Activated CD4-positive, alpha-beta T cell treated with anti-CD3 and anti-CD28 coated beads, Interleukin-2, amount 50 U/mL, for 24 hours (primary cell): Measurements from ENCODE around the gene POLR3H.
A peak's percentile ranks its signal among the peaks of the same experiment; 100 is the strongest.

Experiments
- DNase-seq, 2 donors: peaks; one replicate each; pipeline ENCODE4 v3.0.0-alpha.2; 2020; ENCODE audit warnings: low read depth in 1 of 2, low spot score in 1 of 2

The POLR3H gene

DNA sequence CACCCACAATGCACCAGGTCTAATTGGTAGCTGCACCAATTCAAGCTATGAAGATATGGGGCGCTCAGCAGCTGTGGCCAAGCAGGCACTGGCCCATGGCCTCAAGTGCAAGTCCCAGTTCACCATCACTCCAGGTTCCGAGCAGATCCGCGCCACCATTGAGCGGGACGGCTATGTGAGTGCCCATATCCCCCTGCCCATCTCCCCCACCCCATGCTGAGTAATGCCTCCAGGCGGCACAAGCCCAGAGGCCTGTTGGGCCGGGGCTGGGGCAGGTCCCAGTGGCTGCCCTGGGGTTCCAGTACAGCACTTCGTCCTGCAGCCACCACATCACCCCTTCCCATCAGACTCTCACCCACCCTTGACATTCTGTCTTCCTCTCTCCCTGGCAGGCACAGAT, 21.5 kb downstream of the POLR3H start:
- DNase-seq, result no peak

DNA sequence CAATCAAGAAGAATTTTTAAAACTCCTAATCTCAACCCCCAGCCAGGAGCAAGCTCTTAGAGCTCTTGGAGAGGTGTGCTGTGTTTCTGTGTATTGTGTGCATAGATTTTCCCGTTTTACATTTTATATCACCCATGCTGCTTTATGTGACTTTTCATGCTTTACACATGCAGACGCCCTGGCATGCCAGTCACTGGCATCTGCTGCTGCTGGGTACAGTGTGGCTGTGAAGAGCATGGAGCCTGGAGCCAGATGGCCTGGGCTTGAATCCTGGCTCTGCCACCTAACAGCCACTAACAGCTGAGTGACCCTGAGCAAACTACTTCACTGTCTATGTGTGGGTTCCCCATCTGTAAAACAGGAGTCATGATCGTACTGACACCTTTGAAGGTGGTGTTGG, 23.1 kb downstream of the POLR3H start:
- no peak for DNase-seq

DNA sequence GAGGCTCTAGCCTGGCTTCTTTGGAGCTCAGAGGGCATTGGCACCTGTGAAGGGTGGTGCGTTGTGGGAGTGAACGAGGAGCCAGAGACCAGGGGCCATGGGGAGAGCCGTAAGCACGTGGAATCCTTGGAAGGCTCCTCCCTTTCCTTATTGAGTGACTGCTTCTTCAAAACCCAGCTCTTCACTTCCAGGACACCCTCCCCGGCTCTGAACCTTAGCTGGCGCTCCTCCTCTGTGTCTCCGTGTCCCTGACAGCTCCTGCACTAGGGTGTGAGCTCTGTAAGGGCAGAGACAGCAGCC, 26.3 kb downstream of the POLR3H start:
- DNase-seq, result no peak

DNA sequence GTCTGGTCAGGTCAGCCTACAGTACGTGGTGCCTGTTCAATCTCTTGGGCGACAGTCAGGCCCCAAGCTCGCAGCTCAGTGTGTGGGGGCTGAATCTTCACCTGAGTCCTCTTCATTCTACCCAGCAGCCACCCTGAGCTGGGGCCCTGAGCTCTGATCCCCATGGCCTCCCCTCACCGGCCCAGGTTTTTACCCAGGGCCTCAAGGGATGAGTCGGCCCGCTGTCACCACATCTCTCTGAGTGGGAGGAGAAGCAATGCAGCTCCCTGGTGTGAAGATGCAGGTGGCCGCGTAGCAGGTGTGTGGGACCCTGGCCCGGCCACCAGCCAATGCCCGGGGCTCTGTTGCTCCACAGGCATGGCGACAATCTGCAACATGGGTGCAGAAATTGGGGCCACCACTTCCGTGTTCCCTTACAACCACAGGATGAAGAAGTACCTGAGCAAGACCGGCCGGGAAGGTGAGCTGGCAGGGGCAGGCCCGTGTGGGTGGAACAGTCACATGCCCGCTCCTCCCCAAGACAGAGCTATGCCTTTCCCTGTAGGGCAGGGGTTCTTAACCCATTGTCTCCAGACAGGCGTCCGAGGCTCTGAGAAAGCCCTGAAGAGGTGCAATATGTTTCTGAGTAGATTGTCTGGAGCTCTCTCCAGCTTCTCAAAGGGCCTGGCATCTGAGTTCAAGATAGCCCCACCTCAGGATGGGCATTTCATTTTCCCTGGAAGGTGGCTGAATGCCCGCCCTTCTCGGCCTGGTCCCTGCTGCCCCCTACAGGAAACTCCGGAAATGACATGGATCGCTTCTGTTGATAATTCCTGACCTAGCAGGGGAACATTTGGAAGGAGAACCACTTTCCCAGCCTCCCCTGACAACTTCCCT, 26.9 kb downstream of the POLR3H start:
- peak in 1 of 2 donors; percentile 22 for DNase-seq

DNA sequence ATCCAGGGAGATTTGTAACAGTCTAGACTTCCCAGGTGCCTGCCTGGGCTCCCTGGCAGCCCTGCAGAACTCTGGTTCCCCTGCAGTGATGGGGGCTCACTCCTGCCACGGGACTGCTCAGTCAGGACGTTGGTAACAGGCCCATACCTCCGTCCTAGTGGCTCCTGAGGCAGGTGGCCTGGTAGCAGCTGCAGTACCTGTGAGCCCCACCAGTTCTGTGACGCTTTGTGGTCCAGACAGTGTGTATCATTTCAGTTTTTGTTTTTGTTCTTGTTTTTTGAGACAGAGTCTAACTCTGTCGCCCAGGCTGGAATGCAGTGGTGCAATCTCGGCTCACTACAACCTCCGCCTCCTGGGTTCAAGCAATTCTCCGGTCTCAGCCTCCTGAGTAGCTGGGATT, 27.8 kb downstream of the POLR3H start:
- DNase-seq, result no peak

DNA sequence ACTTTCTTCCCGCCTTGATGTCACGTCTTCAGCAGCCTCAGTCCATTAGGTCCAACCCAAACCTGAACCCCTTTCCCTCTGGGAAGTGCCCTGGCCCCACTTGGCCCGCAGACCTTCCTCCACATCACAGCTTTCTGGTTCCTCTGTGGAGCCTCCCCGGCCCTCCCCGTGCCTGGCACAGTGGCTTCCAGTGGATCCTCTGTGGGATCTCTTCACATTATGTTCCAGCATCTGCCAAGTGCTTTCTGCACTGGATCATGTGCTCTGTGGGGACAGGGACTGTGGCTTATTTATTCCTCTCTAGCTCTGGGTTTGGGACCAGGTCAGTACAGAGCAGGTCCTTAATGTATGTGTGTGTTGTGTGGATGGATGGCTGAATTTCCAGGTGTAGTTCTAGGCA, 30.9 kb downstream of the POLR3H start:
- no peak for DNase-seq

DNA sequence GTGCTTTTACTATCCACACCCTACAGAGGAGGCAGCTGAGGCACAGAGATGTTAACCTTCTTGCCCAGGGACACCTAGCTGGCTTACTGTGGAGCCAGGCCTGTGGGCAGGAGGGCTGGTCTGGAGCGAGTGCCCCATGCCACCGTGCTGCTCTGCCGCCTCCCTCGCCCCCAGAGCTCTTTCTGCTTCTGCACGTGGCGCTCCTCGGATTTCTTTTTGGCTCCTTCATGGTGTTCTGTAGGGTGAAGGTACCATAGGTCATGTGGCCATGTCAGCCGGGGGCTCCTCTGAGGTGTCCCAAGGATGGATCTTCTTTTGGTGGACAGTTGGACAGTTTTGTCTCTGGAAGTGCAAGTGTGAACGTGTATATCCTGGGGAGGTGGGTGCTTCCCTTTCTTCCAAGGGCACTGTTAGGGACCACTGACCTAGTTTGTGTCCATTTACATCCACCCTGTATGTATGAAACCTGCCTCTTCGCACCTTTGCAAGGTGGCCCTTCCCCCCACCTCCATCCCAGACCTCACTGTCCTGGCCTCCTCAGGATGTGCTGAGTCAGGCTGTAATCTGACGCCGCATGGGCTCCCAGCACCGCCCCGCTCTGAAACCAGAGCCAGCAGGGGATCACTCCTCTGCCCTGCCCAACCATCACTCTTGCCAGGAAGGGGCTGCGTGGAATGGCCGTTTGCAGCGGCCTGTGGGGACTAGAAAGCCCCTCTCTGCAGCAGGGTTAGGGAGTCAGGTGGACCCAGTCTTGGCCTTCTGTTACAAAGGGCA, 31.7 kb downstream of the POLR3H start:
- DNase-seq, result no peak

DNA sequence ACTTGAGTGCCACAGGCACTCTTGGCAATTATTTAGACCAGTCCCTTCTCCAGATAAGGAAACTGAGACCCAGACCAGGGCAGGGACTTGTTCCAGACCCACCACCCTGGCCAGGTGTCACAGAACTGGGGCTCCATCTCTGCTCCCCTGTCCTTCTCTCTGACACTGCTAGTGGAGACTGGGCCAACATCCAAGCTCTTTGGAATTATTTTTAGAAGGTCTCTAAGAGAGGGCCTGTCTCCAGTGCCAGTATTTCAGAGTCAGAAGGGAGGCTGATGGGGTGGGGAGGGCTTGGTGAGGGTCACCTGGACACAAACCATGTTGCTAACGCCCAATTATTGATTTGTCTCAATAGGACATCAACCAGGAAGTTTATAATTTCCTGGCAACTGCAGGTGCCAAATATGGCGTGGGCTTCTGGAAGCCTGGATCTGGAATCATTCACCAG, 32.7 kb downstream of the POLR3H start:
- no peak for DNase-seq

DNA sequence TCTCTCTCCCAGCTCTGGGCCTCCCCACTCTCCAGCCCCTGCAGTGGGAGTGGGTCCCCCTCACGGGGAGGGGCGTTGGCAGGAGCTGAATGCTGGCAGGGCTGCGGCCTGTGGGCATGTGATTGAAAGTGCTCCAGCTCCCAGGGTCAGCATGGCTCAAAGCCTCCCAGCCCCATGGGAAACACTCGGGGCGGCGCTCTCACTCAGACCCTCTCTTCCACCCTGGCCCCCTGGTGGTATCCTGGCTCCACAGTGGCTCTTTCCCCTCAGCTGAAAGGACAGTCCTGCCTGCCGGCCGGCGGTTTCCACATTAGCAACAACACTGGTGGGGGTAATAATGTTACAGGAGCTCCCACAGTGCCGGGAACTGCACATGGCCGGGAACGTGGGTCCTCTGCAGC, 35.5 kb downstream of the POLR3H start:
- no peak for DNase-seq

DNA sequence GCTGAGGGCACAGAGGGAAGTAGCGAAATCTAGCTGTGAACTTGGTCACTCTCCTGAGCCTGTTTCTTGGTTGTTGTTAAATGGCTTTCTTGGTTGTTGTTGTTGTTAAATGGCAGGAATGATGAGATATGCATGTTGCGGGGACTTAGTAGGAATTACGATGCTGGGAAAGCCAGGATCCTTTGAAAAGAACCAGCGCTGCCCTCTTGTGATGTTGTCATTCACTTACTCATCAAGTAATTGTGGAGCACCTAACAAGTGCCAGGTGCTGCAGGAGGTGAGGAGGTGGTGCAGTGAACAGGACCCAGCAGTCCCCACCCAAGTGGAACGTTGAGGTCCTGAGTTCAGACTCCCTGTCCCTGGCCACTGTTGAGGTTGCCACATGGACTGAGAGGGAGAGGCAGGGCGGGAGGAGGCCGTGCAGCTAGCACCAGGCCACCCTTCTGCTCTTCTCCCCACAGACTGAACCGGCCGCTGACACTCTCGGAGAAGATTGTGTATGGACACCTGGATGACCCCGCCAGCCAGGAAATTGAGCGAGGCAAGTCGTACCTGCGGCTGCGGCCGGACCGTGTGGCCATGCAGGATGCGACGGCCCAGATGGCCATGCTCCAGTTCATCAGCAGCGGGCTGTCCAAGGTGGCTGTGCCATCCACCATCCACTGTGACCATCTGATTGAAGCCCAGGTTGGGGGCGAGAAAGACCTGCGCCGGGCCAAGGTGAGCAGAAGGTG, 36.8 kb downstream of the POLR3H start:
- no peak for DNase-seq

DNA sequence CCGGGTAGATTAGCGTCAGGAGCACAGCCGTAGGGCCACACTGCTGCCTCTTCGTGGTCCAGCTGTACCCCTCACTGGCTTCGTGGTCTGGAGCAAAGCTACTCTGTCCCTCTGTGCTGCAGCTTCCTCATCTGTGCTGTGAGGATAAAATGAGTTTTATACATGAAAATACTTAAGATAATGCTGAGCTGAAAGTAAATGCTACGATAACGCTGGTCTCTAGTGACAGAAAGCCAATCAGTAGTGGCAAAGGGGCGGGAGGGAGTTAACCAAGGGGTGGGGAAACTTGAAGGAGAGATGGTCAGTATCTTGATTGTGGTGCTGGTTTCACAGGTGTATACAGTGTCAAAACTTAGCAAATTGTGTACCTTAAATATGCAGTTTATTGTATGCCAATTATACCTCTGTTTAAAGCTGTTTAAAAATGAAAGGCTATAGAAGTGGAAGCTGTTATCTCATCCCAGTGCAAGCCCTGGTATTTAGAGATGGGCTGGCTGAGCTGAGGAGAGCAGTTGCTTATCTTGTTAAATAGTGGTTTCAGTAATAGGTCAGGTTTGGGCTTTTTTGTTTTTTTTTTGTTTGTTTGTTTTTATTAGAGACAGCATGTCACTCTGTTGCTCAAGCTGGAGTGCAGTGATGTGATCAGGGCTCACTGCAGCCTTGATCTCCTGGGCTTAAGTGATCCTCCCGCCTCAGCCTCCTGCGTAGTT, 38.6 kb downstream of the POLR3H start:
- DNase-seq, result no peak

DNA sequence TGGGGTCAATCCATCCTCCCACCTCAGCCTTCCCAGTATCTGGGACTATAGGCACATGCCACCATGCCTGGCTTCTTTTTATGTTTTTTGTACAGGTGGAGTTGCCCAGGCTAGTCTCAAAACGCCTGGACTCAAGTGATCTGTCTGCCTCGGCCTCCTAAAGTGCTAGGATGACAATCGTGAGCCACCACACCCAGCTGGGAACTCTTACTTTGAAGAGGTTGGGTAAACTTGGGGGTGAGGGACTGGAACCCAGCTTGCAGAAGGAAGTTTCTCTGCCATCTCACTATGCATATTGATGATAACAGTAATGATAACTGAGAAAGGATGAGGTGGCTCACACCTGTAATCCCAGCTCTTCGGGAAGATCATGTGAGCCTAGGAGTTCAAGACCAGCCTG, 39.5 kb downstream of the POLR3H start:
- no peak for DNase-seq

DNA sequence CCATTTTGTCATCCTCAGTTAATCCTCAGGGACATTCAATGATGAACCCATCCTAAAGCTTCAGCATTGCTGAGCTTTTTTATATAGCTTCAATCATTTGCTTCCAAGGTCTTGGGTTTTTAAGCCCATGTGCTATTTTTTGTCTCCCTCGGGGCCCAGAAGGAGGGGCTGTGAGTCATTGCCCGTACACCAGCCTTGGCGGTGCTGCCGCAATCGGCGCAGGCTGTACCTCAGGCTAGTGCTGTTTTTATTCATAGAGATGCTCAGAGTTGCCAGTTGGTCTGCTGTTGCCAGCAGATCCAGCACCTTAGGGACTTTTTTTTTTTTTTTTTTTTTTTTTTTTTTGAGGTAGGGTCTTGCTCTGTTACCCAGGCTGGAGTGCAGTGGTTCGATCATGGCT, 39.9 kb downstream of the POLR3H start:
- no peak for DNase-seq

DNA sequence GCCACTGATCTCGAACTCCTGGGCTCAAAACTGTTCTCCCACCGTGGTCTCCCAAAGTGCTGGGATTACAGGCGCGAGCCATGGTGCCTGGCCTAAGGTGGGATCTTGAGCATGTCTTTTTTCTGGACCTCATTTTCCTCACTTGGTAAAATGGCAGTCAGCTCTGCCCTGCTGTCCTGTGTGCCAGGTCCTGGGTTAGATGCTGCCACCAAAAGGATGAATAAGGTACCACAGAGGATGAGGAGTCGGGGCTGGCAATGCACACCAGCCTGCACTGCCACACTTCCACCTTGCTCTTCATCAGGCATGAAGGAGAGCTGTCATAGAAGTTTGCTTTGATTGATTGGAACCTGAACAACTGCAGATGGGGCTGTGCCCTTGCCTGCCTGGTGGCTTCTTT, 43.1 kb downstream of the POLR3H start:
- no peak for DNase-seq

DNA sequence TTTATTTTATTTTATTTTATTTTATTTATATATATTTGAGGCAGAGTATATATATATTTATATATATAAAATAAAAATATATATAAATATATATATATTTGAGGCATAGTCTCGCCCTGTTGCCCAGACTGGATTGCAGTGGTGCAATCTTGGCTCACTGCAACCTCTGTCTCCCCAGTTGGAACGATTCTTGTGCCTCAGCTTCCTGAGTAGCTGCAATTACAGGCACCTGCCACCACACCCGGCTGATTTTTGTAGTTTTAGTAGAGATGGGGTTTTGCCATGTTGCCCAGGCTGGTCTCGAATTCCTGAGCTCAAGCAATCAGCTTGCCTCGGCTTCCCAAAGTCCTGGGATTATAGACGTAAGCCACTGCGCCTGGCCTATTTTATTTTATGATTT, 44.0 kb downstream of the POLR3H start:
- DNase-seq, result no peak

DNA sequence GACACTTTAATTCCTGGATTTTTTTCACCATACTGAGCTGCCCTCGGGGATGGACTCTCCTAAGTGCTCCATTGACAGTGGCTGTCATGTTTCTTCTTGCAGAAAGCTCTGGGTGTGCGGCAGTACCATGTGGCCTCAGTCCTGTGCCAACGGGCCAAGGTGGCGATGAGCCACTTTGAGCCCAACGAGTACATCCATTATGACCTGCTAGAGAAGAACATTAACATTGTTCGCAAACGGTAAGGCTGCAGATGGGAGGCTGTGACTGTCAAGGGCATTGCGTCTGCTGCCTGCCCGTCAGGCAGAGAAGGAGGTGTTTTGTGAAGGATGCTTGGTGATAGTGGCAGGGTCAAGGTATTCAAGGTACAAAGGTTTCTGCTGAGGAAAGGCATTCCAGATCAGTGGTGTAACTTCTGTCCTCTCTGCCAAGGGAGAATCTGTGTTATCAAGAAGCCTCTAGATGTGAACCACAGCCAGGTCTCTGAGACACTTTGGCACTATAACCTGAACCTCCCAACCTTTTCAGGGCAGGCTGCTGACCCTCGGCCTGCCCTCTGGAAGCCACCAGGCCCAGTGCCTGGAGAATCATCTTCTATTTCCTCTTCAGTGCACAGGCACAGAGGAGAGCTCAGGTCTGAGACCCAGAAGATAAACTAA, 44.5 kb downstream of the POLR3H start:
- DNase-seq, result no peak

DNA sequence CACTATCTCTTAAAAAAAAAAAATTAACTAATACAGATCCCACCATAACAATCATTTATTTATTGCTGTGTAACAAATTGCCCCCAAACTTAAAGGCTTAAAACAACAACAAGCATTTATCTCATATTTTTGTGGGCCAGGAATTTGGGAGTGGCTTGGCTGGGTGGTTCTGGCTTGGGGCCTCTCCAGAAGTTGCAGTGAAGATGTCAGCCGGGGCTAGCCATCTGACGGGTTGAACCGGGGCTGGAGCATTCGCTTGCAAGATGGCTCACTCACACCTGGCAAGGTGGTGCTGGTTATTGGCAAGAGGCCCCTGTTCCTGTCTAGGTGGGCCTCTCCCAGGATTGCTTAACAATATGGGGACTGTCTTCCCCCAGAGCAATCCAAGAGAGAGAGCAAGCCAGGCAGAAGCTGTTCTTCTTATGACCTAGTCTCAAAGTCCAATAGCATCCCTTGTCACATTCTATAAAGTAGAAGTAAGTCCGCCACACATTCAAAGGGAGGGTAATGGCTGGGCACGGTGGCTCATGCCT, 45.9 kb downstream of the POLR3H start:
- no peak for DNase-seq

DNA sequence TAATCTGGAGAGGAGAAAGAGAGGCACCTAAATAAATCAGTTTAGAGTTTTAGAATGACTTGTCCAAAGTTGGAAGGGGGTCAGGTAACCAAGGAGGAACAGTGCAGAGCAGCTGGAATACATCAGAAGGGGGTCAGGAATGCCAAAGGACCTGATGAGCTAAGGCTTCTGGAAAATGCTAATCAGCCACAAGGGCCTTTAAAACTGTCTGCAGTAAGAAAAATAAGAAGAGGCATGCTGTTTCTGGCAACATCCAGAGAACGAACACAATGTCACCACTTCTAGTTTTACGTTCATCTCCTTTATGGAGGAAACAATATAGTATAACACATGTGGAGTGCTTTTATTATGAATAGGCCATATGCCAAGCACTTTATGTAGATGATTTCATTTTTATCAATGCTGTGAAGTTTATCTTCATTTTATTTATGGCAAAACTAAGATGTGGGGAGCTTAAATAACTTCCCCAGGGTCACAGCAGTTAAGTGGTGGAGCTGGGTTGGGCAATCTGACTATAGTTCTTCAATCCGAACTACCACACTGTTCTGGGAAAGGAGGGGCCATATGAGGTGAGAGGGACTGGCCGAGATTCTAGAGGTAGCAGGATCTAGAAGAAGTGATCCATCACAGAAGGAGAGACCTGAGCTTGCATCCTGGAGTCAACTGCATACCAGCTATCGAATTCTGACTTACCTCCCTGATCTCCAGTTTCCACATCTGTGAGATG, 52.7 kb downstream of the POLR3H start:
- no peak for DNase-seq

DNA sequence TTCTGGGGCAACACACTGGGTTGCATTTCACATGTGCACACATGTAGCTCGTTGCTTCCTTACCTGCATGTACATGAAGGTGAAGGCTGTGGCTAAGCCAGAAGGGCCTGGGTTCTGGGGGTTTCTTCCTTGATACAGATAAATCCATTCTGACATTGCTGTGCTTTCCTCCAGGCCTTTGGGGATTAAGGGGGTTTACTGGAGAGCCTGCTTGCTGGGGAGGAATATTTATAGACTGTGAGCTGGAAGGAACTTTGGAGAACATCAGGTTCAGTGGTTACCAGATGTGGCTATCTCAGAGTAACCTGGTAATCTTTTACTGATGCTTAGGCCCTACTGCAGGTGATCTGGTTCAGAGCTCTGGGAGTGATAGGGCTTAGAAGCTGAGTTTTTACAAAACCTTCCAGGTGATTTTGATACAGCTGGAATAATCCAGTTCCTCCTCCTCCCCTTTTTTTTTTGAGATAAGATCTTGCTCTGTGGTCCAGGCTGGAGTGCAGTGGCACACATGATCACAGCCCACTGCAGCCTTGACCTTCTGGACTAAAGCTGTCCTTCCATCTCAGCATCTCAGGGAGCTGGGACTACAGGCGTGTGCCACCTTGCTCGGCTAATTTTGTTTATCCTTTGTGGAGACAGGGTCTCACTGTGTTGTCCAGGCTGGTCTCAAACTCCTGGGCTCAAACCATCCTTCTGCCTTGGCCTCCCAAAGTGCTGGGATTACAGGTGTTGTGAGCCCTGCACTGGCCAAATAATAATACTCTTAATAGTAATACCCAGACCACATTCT, 55.5 kb downstream of the POLR3H start:
- DNase-seq, result no peak
